ENCODE results near the gene DLGAP1. TPM values are rescaled to one million over a fixed set of nuclear protein-coding genes. Genes with fewer than 3 reads are reported as not detected.

Gene DLGAP1
- total and polyA plus RNA-seq, 2 of the 8 experiments (the other 6 are each of a cell fraction or from before 2014, with no cell fraction given), result 11.8 to 16.9 TPM

- Histone ChIP-seq H3K36me3 (ENCODE audit: control insufficient read depth in 2 of 4, insufficient read depth in 4 of 4, low read length in 3 of 4) (no peaks in the 10 kb centered on the region), H3K18ac (ENCODE audit: extremely low read depth, low read length) (no peak overlapping the region), H3K9me3 (ENCODE audit: insufficient read depth in 2 of 2, low read depth in 1 of 2, low read length in 1 of 2) (no peaks in the 10 kb centered on the region; a peak in 1 of 4 replicates), H4K8ac (ENCODE audit: extremely low read depth, insufficient read depth, low read length) (no peak overlapping the region), H3K27me3 (replicated peaks in 1 of 4; ENCODE audit: control insufficient read depth in 3 of 4, extremely low read depth in 1 of 4, insufficient read depth in 3 of 4, low read length in 3 of 4) (no peaks in the 10 kb centered on the region), H3K27ac (ENCODE audit: low read depth, low read length) (no peak overlapping the region), H3K14ac (ENCODE audit: insufficient read length) (no peak overlapping the region), H3K79me2 (ENCODE audit: control insufficient read depth in 1 of 2, insufficient read depth in 2 of 2, low read length in 2 of 2) (no peaks in the 10 kb centered on the region), H4K5ac (ENCODE audit: insufficient read length, low read depth, low read length) (no peak overlapping the region), H4K20me1 (replicated peaks in 1 of 2; ENCODE audit: control insufficient read depth in 1 of 2, insufficient read depth in 2 of 2, low read length in 2 of 2) (no peaks in the 10 kb centered on the region), H2BK20ac (ENCODE audit: low read length) (no peak overlapping the region), H4K91ac (replicated peaks; ENCODE audit: insufficient read length, low read length) (no peak overlapping the region), H3K23ac (ENCODE audit: insufficient read length) (no peak overlapping the region), H3K4ac (replicated peaks; ENCODE audit: insufficient read length, low read depth, low read length) (no peak overlapping the region), H3K4me1 (replicated peaks in 1 of 4; ENCODE audit: control insufficient read depth in 3 of 4, insufficient read depth in 4 of 4, low read length in 3 of 4) (peaks cover 0 to 7% (median 2%) of the 10 kb centered on the region in 4 experiments; a peak in 5 of 7 replicates), H3K79me1 (ENCODE audit: low read depth, low read length) (no peaks in the 10 kb centered on the region), H2BK12ac (ENCODE audit: low read depth, low read length) (no peak overlapping the region), H2AFZ (ENCODE audit: low read length) (no peak overlapping the region), H2BK15ac (ENCODE audit: low read length) (no peak overlapping the region), H3K9ac (replicated peaks in 1 of 4; ENCODE audit: extremely low read depth in 1 of 4, low read depth in 3 of 4, low read length in 3 of 4) (no peak overlapping the region), H3K56ac (replicated peaks; ENCODE audit: insufficient read length, low read depth, low read length) (no peak overlapping the region), H2BK120ac (replicated peaks; ENCODE audit: low read depth, low read length) (no peak overlapping the region), H3K4me2 (ENCODE audit: insufficient read depth in 1 of 2, low read depth in 2 of 2, low read length in 2 of 2) (no peak overlapping the region), H2AK5ac (ENCODE audit: low read depth, low read length) (no peak overlapping the region), H2BK5ac (ENCODE audit: low read depth, low read length) (no peak overlapping the region), H3K23me2 (ENCODE audit: low read depth, low read length) (no peaks in the 10 kb centered on the region), H3K4me3 (ENCODE audit: extremely low read depth in 1 of 4, insufficient read depth in 2 of 4, low read depth in 3 of 4, low read length in 4 of 4) (no peak overlapping the region)
- TF ChIP-seq RNF2 (IDR thresholded peaks at IDR 0.05; ENCODE audit: borderline replicate concordance, low read depth, low read length, missing control alignments, poor library complexity, severe bottlenecking) (no peak), CTBP2 (IDR thresholded peaks at IDR 0.05; ENCODE audit: borderline replicate concordance, insufficient read depth, insufficient read length, low read length) (no peak), PHF8 (conservative IDR thresholded peaks at IDR 0.05; ENCODE audit: low read depth, low read length) (no peak)
- POLR2A ChIA-PET (ENCODE audit: partially characterized antibody), result no interaction called here
- CTCF ChIA-PET (ENCODE audit: partially characterized antibody), result interaction anchor here (1.1 kb wide), 1 partner anchor 28 kb away, joined by 3 read pairs; no protein-coding TSS in a partner anchor
- no peak for FAIRE-seq
- no peak for DNase-seq (ENCODE audit: low read depth in 1 of 2, low spot score in 2 of 2)
- 80% methylated on average over 7 of the region's 7 CpGs; no CpG with 5 or more reads in 1 of the 2 experiments for WGBS, 2 experiments (ENCODE audit: extremely low coverage in 1 of 2, insufficient coverage in 1 of 2, insufficient read length in 1 of 2, insufficient replicate concordance in 2 of 2, low coverage in 1 of 2, low lambda C conversion rate in 2 of 2, missing lambda C conversion rate in 1 of 2)
Measured at GRCh38 chr18:3727274-3727673, 727.8 kb downstream of the DLGAP1 start.
